Measurements from ENCODE around the gene CD1C. TPM values are rescaled to one million over a fixed set of nuclear protein-coding genes. Genes with fewer than 3 reads are reported as not detected.
A peak's percentile ranks its signal among the peaks of the same experiment; 100 is the strongest.
"Not testable (repeated sequence)": the region's sequence is repeated elsewhere in the genome, so short reads cannot be mapped to it uniquely, and the experiment has no call there.

The CD1C gene
- total and polyA plus RNA-seq, 7 donors: 0.99 to 9.9 (median 1.2) TPM; not detected in 2

GRCh38 chr1:158272681-158273080 lies 17.0 kb upstream of the CD1C start:
- Histone ChIP-seq H3K4me3 (no peak overlapping the region), H3K27me3 (no peaks in the 10 kb centered on the region), H3K27ac (no peak overlapping the region), H3K36me3 (no peaks in the 10 kb centered on the region), H3K4me1 (no peaks in the 10 kb centered on the region), H3K9me3 (peaks cover 0 to 2% (median 0%) of the 10 kb centered on the region in 4 donors)
- no peak for DNase-seq
- no peak for TF ChIP-seq POLR2A (IDR thresholded peaks at IDR 0.05)
- no peak for TF ChIP-seq CTCF (IDR thresholded peaks at IDR 0.05)
- no peak for TF ChIP-seq POLR2AphosphoS5 (IDR thresholded peaks at IDR 0.05)
- TF ChIP-seq EP300 (IDR thresholded peaks at IDR 0.05): no peak
- intact Hi-C loops (cut with DNase I): no loop called here

GRCh38 chr1:158274797-158275196 lies 14.9 kb upstream of the CD1C start:
- WGBS, 2 donors: 48 to 76% methylated on average over 5 of the region's 5 CpGs

GRCh38 chr1:158282421-158282820 lies 7.3 kb upstream of the CD1C start:
- 66 to 73% methylated on average over 2 of the region's 2 CpGs for WGBS, 2 donors
- DNase-seq; intact Hi-C loops (cut with DNase I); H3K4me3 ChIP-seq; H3K27ac ChIP-seq; H3K9me3 ChIP-seq; H3K36me3 ChIP-seq; H3K27me3 ChIP-seq; H3K4me1 ChIP-seq: not testable (repeated sequence)

More at GRCh38 chr1:158274797-158275196, 14.9 kb upstream of the CD1C start:
- Histone ChIP-seq H3K27ac (no peak overlapping the region), H3K4me3 (no peak overlapping the region), H3K27me3 (no peaks in the 10 kb centered on the region), H3K4me1 (no peaks in the 10 kb centered on the region), H3K9me3 (peaks cover 0 to 5% (median 2%) of the 10 kb centered on the region in 4 donors), H3K36me3 (no peaks in the 10 kb centered on the region)
- no peak for TF ChIP-seq CTCF (IDR thresholded peaks at IDR 0.05)
- TF ChIP-seq POLR2AphosphoS5 (IDR thresholded peaks at IDR 0.05): no peak
- no peak for TF ChIP-seq POLR2A (IDR thresholded peaks at IDR 0.05)
- no peak for TF ChIP-seq EP300 (IDR thresholded peaks at IDR 0.05)
- no peak for DNase-seq
- intact Hi-C loops (cut with DNase I): no loop called here

- no peak for TF ChIP-seq EP300 (IDR thresholded peaks at IDR 0.05)
- no peak for TF ChIP-seq POLR2A (IDR thresholded peaks at IDR 0.05)
- no peak for TF ChIP-seq POLR2AphosphoS5 (IDR thresholded peaks at IDR 0.05)
- TF ChIP-seq CTCF (IDR thresholded peaks at IDR 0.05): no peak
- H3K4me1 ChIP-seq: no peaks in the 10 kb centered on the region
- intact Hi-C loops (cut with DNase I): no loop called here
- H3K27me3 ChIP-seq: no peaks in the 10 kb centered on the region
- no peak overlapping the region for H3K27ac ChIP-seq
- WGBS, 2 donors: 49 to 55% methylated on average over 2 of the region's 2 CpGs
- no peaks in the 10 kb centered on the region for H3K36me3 ChIP-seq
- H3K4me3 ChIP-seq: no peak overlapping the region
- peaks cover 0 to 9% (median 2%) of the 10 kb centered on the region in 4 donors for H3K9me3 ChIP-seq
- no peak for DNase-seq
Measured at GRCh38 chr1:158283965-158284364, 5.8 kb upstream of the CD1C start.

- H3K4me3 ChIP-seq: no peak overlapping the region
- H3K27me3 ChIP-seq: no peaks in the 10 kb centered on the region
- H3K9me3 ChIP-seq: no peaks in the 10 kb centered on the region
- H3K27ac ChIP-seq: no peak overlapping the region
- no peaks in the 10 kb centered on the region for H3K4me1 ChIP-seq
- intact Hi-C loops (cut with DNase I): no loop called here
- H3K36me3 ChIP-seq: no peaks in the 10 kb centered on the region
- 42 to 54% methylated on average over 7 of the region's 7 CpGs for WGBS, 2 donors
- TF ChIP-seq POLR2AphosphoS5 (IDR thresholded peaks at IDR 0.05) (no peak), CTCF (IDR thresholded peaks at IDR 0.05) (no peak), EP300 (IDR thresholded peaks at IDR 0.05) (no peak), POLR2A (IDR thresholded peaks at IDR 0.05) (no peak)
- DNase-seq: peak; percentile 74
Measured at GRCh38 chr1:158285756-158286241, 3.9 kb upstream of the CD1C start.
